GM20431 (cell line): ENCODE data around the gene MAP3K19.
"Not testable (repeated sequence)": the region's sequence is repeated elsewhere in the genome, so short reads cannot be mapped to it uniquely, and the experiment has no call there.

Experiments
- in situ Hi-C: fragments of 300-500 bp; cut with MseI, MboI; formaldehyde crosslinking; loops from one replicate; pipeline ENCODE4 v1.15.0; 2020; ENCODE audit warnings: low sequenced_read_pairs; ENCODE audit not compliant: unreplicated experiment

MAP3K19 gene

GRCh38 chr2:135047300-135047699 lies at the start of gene MAP3K19:
Gene MAP3K19 (minus strand): TSS chr2:135047447. CDS start chr2:135024647, 22,800 bp downstream.
- in situ Hi-C loops: no loop called here

GRCh38 chr2:135096665-135097446 lies 49.6 kb upstream of the MAP3K19 start:
- in situ Hi-C loops: no loop called here

GRCh38 chr2:135095591-135095990 lies 48.3 kb upstream of the MAP3K19 start:
- in situ Hi-C loops: no loop called here

GRCh38 chr2:135094508-135094907 lies 47.3 kb upstream of the MAP3K19 start:
- in situ Hi-C loops: no loop called here

GRCh38 chr2:135093670-135094330 lies 46.6 kb upstream of the MAP3K19 start:
- in situ Hi-C loops: no loop called here

- in situ Hi-C loops: no loop called here
Observed at GRCh38 chr2:135093193-135093592, 45.9 kb upstream of the MAP3K19 start.

GRCh38 chr2:135091681-135092080 lies 44.4 kb upstream of the MAP3K19 start:
- in situ Hi-C loops: no loop called here

- in situ Hi-C loops: not testable (repeated sequence)
Observed at GRCh38 chr2:135089597-135089996, 42.4 kb upstream of the MAP3K19 start.

GRCh38 chr2:135086222-135086621 lies 39.0 kb upstream of the MAP3K19 start:
- in situ Hi-C loops: no loop called here

- in situ Hi-C loops: no loop called here
Observed at GRCh38 chr2:135078417-135078816, 31.2 kb upstream of the MAP3K19 start.

GRCh38 chr2:135076556-135076955 lies 29.3 kb upstream of the MAP3K19 start:
- in situ Hi-C loops: no loop called here

GRCh38 chr2:135074216-135074615 lies 27.0 kb upstream of the MAP3K19 start:
- in situ Hi-C loops: no loop called here

- in situ Hi-C loops: no loop called here
Observed at GRCh38 chr2:135072125-135072997, 25.1 kb upstream of the MAP3K19 start.

- in situ Hi-C loops: no loop called here
Observed at GRCh38 chr2:135066710-135067109, 19.5 kb upstream of the MAP3K19 start.

GRCh38 chr2:135064149-135064548 lies 16.9 kb upstream of the MAP3K19 start:
- in situ Hi-C loops: no loop called here

- in situ Hi-C loops: no loop called here
Observed at GRCh38 chr2:135063210-135063609, 16.0 kb upstream of the MAP3K19 start.

GRCh38 chr2:135059577-135059976 lies 12.3 kb upstream of the MAP3K19 start:
- in situ Hi-C loops: no loop called here

GRCh38 chr2:135056790-135057189 lies 9.5 kb upstream of the MAP3K19 start:
- in situ Hi-C loops: no loop called here

GRCh38 chr2:135055182-135055786 lies 8.0 kb upstream of the MAP3K19 start:
- in situ Hi-C loops: no loop called here

GRCh38 chr2:135052997-135053474 lies 5.8 kb upstream of the MAP3K19 start:
- in situ Hi-C loops: no loop called here
